DOHH2 (cell line): ENCODE data around the gene ARHGAP20.
"Not testable (repeated sequence)": the region's sequence is repeated elsewhere in the genome, so short reads cannot be mapped to it uniquely, and the experiment has no call there.

Experiments used
- CTCF ChIP-seq: fragments of 200-600 bp; sonication (generic); IDR thresholded peaks from one replicate; pipeline ENCODE4 v1.5.1; 2014; ENCODE audit warnings: antibody characterized with exemption, mild to moderate bottlenecking, low read depth, low read length; ENCODE audit not compliant: poor library complexity, severe bottlenecking
- EZH2phosphoT487 ChIP-seq: fragments of 200-600 bp; sonication (generic); IDR thresholded peaks from 2 replicates; pipeline ENCODE4 v1.6.1; 2017; ENCODE audit warnings: borderline replicate concordance, mild to moderate bottlenecking, antibody characterized with exemption, low read length, moderate library complexity, mixed read lengths

- not testable (repeated sequence) for TF ChIP-seq CTCF, EZH2phosphoT487
These were observed 92.9 kb downstream of the ARHGAP20 start for GRCh38 chr11:110619366-110619765.
